ENCODE measurements around the gene CERS6. TPM values are rescaled to one million over a fixed set of nuclear protein-coding genes. Genes with fewer than 3 reads are reported as not detected.

CERS6 gene
- total and polyA plus RNA-seq, 2 donors from 2014 or later, result 9.4 to 18.8 TPM

- no peak overlapping the region for H3K27ac ChIP-seq (ENCODE audit: low read depth in 2 of 2, low read length in 2 of 2)
Observed at GRCh38 chr2:168694173-168694572, 238.1 kb downstream of the CERS6 start.

GRCh38 chr2:168694866-168695265 lies 238.8 kb downstream of the CERS6 start:
- H3K9me3 ChIP-seq (ENCODE audit: control insufficient read depth in 2 of 3, insufficient read depth in 1 of 3, low read length in 3 of 3), result no peaks in the 10 kb centered on the region
- no peaks in the 10 kb centered on the region for H3K27me3 ChIP-seq (ENCODE audit: control insufficient read depth, insufficient read depth, low read length)
- TF ChIP-seq, protein P1, sequence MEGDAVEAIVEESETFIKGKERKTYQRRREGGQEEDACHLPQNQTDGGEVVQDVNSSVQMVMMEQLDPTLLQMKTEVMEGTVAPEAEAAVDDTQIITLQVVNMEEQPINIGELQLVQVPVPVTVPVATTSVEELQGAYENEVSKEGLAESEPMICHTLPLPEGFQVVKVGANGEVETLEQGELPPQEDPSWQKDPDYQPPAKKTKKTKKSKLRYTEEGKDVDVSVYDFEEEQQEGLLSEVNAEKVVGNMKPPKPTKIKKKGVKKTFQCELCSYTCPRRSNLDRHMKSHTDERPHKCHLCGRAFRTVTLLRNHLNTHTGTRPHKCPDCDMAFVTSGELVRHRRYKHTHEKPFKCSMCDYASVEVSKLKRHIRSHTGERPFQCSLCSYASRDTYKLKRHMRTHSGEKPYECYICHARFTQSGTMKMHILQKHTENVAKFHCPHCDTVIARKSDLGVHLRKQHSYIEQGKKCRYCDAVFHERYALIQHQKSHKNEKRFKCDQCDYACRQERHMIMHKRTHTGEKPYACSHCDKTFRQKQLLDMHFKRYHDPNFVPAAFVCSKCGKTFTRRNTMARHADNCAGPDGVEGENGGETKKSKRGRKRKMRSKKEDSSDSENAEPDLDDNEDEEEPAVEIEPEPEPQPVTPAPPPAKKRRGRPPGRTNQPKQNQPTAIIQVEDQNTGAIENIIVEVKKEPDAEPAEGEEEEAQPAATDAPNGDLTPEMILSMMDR (IDR thresholded peaks at IDR 0.05; ENCODE audit: borderline replicate concordance, extremely low read depth, insufficient read depth), result no peak
- no peak overlapping the region for H3K9ac ChIP-seq (ENCODE audit: low read length in 3 of 3)
- intact Hi-C loops (cut with DNase I), result no loop called here
- H3K36me3 ChIP-seq (ENCODE audit: control insufficient read depth in 2 of 3, insufficient read depth in 3 of 3, low read length in 3 of 3), result no peaks in the 10 kb centered on the region
- no peaks in the 10 kb centered on the region for H3K4me1 ChIP-seq (ENCODE audit: control insufficient read depth in 2 of 3, insufficient read depth in 2 of 3, low read depth in 1 of 3, low read length in 3 of 3)
- no peak overlapping the region for H3K4me3 ChIP-seq (ENCODE audit: low read length in 3 of 3)
- no peak overlapping the region for H3K27ac ChIP-seq (ENCODE audit: low read depth in 2 of 2, low read length in 2 of 2)
- FAIRE-seq (no peak), DNase-seq (peak in 2 of 5 donors; percentile 70 to 79)

More at GRCh38 chr2:168694173-168694572, 238.1 kb downstream of the CERS6 start:
- Histone ChIP-seq H3K4me1 (ENCODE audit: control insufficient read depth in 2 of 3, insufficient read depth in 2 of 3, low read depth in 1 of 3, low read length in 3 of 3) (no peaks in the 10 kb centered on the region), H3K9me3 (ENCODE audit: control insufficient read depth in 2 of 3, insufficient read depth in 1 of 3, low read length in 3 of 3) (no peaks in the 10 kb centered on the region), H3K9ac (ENCODE audit: low read length in 3 of 3) (no peak overlapping the region), H3K4me3 (ENCODE audit: low read length in 3 of 3) (no peak overlapping the region), H3K27me3 (ENCODE audit: control insufficient read depth, insufficient read depth, low read length) (no peaks in the 10 kb centered on the region), H3K36me3 (ENCODE audit: control insufficient read depth in 2 of 3, insufficient read depth in 3 of 3, low read length in 3 of 3) (no peaks in the 10 kb centered on the region)
- intact Hi-C loops (cut with DNase I), result no loop called here
- DNase-seq (no peak), FAIRE-seq (no peak)
- TF ChIP-seq, protein P1 (IDR thresholded peaks at IDR 0.05; ENCODE audit: borderline replicate concordance, extremely low read depth, insufficient read depth), result no peak

GRCh38 chr2:168697668-168698121 lies 241.6 kb downstream of the CERS6 start:
- no peak for DNase-seq

More at GRCh38 chr2:168697668-168698121, 241.6 kb downstream of the CERS6 start:
- Histone ChIP-seq H3K4me1 (ENCODE audit: control insufficient read depth in 2 of 3, insufficient read depth in 2 of 3, low read depth in 1 of 3, low read length in 3 of 3) (no peaks in the 10 kb centered on the region), H3K9me3 (ENCODE audit: control insufficient read depth in 2 of 3, insufficient read depth in 1 of 3, low read length in 3 of 3) (no peaks in the 10 kb centered on the region), H3K27me3 (ENCODE audit: control insufficient read depth, insufficient read depth, low read length) (no peaks in the 10 kb centered on the region), H3K4me3 (ENCODE audit: low read length in 3 of 3) (no peak overlapping the region), H3K9ac (ENCODE audit: low read length in 3 of 3) (no peak overlapping the region), H3K27ac (ENCODE audit: low read depth in 2 of 2, low read length in 2 of 2) (no peak overlapping the region), H3K36me3 (ENCODE audit: control insufficient read depth in 2 of 3, insufficient read depth in 3 of 3, low read length in 3 of 3) (no peaks in the 10 kb centered on the region)
- FAIRE-seq, result no peak
- TF ChIP-seq, protein P1 (IDR thresholded peaks at IDR 0.05; ENCODE audit: borderline replicate concordance, extremely low read depth, insufficient read depth), result no peak
- intact Hi-C loops (cut with DNase I), result no loop called here

Data from kidney (tissue), 14 donors.